GM18498 (cell line): Measurements from ENCODE around the gene PSKH1.
"Not testable (repeated sequence)": the region's sequence is repeated elsewhere in the genome, so short reads cannot be mapped to it uniquely, and the experiment has no call there.

ENCODE experiments used
- ATAC-seq: cut with Tn5 transposase; IDR thresholded peaks from one replicate; pipeline ENCODE4 v1.9.1; 2021; ENCODE audit warnings: mild to moderate bottlenecking, moderate library complexity; ENCODE audit not compliant: unreplicated experiment

The PSKH1 gene

DNA sequence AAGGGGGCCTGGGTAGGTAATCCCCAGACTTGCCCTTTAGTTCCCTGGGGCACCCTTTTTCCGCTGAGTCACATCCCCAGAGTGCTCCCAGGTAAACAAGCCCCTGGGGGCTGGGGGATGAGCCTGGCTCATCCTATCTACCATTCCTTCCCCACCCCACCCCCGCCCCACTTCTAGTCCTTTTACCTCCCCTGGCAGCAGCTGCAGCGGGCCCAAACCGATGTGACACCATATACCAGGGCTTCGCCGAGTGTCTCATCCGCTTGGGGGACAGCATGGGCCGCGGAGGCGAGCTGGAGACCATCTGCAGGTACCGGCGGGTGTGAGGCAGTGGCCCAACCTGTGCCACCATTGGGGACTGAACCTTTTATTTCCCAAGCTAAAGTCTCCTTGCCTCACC is 7.5 kb upstream of the PSKH1 start:
- no peak for ATAC-seq

DNA sequence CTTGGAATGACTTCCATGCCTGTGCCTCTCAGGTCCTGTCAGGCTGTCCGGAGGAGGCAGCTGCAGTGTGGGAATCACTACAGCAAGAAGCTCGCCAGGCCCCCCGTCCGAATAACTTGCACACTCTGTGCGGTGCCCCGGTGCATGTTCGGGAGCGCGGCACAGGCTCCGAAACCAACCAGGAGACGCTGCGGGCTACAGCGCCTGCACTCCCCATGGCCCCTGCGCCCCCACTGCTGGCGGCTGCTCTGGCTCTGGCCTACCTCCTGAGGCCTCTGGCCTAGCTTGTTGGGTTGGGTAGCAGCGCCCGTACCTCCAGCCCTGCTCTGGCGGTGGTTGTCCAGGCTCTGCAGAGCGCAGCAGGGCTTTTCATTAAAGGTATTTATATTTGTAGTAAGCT is 7.1 kb upstream of the PSKH1 start:
- no peak for ATAC-seq

DNA sequence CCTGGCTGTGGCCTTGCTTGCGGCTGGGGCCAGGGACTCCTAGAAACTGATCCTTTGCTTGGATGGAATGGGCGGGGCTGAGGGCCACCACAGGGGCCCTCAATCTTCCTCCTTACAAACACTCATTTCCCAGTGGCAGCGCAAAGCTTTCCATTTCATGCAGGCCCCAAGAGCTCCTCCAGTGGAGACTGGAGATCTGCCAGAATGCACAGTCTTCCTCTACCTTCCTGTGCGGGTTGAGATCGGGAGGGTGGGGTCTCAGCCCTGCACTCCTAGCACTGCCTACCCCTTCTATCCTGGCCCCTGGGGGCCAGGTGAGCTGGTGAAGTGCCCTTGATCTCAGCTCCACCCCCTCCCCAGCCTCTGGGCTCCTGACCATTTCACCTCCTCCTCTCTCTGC is 6.7 kb upstream of the PSKH1 start:
- no peak for ATAC-seq

DNA sequence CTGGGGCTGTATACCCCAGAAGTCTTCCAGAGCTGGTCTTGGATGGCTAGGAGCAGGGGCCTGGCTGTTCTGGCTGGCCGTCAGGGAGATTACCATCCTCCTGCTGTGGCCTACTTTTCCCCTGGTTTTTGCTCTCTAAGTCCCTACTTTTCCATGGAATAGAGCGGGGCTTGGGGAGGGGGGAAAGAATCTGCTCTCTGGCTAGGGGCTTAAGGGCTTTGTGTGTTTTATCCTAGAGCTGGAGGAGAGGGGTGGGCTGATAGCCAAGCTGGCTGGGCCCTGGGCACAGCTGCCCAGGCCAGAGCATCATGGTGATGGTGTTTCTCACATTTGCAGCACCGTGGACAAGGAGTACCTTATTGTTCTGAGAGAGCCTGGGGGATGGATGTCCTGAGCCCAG is 4.7 kb upstream of the PSKH1 start:
- ATAC-seq: no peak

DNA sequence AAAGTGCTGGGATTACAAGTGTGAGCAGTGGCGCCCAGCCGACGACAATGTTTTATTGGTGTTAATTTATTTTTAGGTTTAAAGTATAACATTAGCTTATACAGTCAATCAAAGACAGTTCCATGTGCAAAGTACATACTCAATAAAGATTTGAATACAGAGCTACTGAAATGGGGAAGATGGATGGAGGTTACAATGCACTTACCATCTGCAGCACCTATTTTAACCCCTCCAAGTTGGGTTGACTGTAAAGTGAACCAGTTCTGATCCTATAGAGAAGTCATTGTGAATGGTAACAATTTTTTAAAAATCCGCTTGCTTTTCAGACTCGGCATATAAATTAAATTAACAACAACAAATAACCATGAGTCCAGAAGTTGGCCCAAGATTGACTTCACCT is 679 bp upstream of the PSKH1 start:
- ATAC-seq: no peak

DNA sequence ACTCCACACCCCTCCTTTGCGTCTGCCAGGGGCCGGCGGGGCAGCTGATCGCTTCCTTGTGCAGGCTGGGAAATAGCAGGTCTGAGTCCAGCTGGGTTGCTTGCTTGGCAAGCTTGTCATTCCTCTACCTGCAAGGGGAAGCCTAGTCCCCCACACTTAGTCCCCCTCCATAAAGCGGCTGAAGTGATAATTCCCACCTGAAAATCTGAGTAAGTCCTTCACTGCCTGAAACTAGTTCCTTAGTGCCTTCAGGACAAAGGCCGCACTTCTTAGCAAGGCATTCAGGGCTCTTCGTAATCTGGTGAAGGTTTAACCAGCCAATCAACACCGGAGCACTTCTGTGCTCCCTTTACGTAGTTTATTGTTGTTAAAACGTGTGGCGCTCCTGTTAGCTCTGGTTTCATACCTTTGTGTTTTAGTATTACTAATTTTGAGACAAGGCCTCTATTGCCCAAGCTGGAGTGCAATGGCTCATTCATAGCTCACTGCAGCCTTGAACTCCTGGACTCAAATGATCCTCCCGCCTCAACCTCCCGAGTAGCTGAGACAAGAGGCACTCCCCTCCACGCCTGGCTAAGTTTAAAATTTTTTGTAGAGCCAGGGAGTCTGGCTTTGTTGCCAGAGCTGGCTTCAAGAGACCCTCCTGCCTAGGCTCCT is 817 bp downstream of the PSKH1 start:
- ATAC-seq: no peak

DNA sequence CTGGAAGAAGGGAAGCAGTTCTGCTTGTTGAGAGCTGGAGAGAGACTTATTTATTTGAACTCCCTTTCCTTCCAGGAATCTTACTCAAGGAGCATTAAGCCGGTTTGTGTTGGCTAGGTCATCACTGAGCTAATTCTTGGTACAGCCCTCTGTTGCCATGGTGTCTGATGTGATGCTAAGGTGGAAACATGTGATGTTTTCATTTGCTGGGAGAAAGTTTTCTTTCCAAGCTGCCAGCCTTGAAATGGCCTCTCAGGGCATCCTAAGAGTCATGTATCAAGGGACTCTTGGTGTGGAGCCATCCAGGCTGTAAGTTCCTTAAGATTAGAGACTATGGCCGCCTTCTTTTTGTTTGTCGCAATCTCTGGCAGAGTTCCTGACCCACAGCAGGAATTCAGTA is 4.2 kb downstream of the PSKH1 start:
- no peak for ATAC-seq

DNA sequence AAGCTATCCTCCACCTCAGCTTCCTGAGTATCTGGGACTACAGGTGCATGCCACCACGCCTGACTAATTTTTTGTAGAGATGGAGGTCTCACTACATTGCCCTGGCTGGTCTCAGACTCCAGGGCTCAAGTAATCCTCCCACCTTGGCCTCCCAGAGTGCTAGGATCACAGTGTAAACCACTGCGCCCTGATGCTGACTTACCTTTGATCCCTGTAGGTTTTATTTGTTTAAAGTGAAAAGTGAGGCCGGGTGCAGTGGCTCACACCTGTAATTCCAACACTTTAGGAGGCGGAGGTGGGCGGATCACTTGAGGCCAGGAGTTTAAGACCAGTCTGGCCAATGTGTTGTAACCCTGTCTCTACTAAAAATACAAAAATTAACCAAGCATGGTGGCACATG is 8.7 kb downstream of the PSKH1 start:
- no peak for ATAC-seq

DNA sequence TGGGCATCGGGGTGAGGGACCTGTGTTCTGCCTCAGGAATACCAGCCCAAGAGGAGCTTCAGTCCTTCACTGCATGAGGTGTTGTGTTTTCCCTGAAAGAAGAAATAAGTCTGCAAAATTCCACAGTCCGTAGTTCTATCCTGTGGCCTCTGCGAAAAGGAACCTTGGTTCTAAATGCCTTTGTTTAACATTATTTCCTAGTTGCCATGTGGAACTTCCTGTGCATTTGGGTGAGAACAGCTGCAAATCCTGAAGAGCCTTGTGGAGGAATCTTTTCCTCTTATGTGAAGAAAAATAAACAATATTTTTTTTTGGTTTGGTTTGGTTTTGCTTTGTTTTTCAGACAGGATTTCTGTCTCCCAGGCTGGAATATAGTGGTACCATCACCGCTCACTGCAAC is 9.8 kb downstream of the PSKH1 start:
- no peak for ATAC-seq

DNA sequence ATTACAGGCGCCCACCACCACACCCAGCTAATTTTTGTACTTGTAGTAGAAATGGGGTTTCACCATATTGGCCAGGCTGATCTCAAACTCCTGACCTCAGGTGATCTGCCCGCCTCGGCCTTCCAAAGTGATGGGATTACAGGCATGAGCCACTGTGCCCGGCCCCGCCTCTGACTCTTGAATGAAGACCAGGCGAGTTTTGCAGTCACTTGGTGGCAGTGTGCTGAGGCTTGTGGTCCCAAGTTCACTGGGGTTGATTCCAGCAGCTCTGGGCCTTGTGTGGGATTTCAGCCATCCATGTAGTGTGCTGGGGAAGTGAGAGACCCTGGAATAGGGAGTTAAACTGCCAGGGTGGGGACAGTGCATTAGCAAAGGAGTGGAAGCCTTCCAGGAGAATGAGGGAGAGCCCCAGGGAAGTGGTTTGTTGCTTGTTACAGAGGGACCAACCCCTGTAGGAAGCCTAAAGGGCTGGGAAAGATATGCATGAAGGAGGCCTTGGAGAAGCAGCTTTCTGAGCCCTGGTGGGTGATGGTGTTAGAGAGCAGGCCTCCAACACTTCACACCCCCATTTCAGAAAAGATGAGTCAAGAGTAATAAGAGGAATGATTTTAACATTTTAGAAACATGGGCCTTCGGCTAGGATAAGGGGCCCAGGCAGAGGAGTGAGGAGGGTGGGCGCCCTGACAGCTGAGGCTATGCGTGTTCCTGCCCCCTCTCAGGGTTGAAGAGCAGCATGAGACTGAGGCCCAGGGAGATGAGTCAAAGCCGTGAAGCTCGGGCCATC is 14.5 kb downstream of the PSKH1 start:
- no peak for ATAC-seq

DNA sequence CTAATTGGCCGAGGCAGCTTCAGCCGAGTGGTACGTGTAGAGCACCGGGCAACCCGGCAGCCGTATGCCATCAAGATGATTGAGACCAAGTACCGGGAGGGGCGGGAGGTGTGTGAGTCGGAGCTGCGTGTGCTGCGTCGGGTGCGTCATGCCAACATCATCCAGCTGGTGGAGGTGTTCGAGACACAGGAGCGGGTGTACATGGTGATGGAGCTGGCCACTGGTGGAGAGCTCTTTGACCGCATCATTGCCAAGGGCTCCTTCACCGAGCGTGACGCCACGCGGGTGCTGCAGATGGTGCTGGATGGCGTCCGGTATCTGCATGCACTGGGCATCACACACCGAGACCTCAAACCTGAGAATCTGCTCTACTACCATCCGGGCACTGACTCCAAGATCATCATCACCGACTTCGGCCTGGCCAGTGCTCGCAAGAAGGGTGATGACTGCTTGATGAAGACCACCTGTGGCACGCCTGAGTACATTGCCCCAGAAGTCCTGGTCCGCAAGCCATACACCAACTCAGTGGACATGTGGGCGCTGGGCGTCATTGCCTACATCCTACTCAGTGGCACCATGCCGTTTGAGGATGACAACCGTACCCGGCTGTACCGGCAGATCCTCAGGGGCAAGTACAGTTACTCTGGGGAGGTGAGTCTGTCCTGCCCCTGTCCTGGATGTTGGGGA is 16.1 kb downstream of the PSKH1 start:
- no peak for ATAC-seq

DNA sequence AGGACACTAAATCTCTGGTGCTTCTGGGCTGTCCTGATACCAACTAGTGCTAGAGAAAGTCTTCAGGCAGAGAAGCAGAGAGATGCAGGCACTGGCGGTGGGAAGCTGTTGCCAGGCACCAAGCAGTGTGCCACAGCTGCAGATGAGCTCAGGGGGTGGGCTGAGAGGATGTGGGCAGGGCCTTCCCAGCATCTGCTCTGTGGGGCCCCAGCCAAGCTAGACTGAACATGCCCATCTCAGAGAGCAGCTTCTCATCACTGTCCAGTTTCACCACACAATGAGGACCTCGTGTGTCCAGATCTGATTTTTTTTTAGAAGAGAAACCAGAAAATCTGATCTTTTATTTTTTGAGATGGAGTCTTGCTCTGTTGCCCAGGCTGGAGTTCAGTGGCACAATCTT is 17.1 kb downstream of the PSKH1 start:
- no peak for ATAC-seq

DNA sequence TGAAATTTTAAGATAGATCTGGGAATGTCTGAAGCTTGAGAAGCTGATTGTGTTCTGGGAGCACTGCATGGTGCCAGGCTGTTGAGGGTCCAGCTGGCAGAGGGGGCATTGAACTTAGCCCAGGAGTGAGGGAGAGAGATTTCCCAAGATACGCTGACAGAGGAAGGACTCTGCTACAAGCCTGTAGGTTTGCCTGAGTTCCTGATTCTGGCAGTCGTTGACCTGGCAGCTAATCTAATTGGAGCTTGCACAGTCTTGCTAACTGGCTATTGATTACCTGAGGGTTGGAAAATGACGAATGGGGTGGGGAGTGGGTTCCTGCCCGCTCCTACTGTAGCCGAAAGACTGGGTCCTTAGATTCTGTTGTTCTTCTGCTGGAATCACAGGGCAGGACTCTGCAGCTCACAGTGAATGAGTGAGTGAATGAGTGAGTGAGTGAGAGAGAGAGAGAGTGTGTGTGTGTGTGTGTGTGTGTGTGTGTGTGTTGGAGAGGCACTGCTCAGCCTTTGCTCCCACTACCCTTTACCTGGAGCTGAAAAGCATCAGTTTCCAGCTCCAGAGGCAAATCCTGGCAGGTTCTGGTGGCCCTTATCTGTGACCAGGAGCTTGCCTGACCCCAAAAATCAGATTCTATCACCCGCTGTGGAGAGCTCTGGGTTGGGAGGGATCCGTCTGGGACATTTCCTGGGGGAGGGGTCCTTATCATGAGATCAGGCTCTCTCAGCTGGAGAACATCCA is 21.9 kb downstream of the PSKH1 start:
- ATAC-seq: no peak

DNA sequence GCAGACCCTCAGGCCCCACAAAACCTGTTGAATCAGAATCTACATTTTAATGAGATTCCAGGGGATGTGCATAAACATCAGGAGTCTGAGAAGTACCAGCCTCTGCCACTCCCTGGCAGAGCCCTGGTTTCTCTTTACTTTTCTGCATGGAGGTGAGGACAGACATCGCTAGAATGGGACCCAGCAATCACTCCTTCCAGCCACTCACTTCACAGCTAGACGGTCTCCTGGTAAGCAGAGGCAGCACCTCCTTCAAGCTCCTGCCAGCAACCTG is 22.4 kb downstream of the PSKH1 start:
- ATAC-seq: not testable (repeated sequence)

DNA sequence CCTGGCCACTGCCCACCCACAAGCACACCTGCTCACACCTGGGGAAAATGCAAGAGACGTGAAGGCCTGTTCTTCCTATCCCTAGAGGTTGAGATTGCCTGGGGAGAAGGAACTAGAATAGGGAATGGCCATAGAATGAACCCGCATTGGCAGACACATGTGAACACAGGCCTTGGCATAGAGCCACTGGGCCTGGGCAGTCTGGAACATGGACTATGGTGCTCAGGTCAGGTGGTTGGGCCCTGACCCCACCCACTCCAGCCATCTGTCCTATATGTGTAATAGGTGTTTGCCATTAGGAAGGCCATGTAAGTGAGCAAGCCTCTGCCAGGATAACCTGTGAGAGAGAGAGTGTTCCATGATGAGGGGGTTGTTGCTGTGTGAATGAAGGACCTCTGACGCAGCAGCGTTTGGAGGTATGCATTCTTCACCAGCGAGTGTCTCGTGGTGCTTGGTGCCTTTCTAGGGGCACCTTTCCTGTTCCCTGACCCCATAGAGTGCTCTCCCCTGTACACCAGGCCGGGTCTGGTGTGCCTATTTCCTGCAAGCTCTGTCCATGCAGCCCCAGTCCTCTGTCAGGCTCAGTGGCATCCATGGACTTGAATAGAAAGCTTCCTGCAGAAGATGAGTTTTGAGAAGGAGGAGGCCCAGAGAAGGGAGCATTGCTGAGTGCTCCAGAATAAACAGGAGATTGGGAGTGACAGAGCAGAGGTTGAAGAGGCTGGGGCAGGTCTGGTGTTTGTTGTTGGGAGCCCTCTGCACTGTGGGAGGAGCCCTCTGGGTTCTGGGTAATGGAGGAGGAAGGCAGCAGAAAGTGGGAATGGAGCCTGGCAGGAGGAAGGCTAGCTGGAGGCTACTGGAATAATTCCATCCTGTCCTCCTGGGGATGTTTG is 23.0 kb downstream of the PSKH1 start:
- no peak for ATAC-seq

DNA sequence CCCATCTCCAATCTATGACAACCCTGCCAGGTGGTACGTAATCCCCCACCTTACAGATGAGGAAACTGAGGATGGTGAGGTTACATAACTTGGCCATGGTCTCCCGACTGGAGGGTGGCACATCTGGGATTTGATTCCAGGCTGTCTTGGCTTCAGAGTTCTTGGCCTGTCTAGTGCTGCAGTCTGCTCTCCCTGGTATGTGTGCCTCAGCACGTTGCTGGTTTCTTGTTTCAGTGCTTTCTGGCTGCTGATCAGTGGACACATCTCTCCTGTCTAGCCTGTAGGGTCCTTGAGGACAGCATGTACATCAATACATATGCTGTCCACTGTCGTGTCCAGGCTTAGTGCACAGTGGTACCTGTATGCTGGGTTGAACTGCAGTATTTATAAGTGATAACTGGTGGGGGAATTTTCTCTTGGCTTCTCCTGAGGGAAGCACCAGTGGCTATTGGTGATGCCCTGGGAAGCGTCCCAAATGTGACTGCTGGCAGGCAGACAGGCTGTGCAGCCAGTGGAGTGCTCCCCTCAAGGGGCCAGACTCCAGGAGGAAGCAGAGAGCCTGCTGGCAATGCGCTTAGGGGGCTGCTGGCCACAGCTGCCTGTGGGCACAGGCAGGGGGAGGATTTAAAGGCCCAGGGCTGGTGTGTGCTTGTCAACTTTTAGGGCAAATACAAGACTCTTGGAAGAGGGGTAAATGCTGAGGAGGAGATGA is 24.2 kb downstream of the PSKH1 start:
- ATAC-seq: no peak

DNA sequence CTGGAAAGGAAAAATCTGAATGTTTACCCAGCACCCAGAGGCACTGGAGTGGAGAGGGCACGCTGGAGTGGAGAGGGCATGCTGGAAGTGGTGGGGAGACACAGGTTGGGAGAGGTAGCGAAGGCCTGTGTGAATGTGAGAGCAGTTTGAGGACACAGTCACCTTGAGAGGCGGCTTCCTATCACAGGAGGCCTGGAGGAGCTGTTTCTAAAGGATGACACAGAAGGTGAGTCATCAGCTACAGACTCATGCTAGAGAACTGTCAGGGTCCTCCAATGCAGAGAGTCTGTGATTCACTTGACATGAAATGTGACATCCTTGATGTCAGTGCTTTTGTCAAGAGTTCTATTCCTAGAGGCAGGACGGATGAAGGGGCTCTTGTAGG is 24.8 kb downstream of the PSKH1 start:
- ATAC-seq: no peak

DNA sequence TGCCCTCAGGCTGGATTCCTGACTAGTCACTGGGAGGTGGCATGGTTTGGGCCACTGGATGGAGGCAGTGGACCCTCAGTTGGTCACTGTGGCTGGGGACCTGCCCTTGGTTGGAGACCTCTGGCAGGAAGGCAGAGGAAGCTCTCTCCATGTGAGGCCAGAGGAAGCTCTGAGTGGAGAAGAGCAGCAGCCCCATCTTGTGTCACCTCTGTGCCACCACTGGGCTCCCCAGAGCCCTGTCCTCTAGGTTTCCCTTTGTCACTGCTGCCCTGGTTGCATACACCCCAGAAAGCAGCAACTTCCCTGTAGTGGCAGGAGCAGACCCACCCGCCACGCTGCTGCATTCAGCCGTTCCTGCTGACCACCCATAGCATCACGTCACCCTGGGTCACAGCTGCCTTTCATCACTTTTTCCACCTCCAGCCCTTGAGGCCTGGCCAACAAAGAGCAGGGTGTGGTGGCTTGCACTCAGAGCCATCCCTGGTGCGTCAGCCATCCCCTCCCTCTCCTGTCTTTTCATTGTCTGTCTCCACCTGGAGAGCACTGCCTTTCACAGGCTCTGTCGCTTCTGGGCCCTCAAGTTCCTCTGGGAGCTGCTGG is 26.7 kb downstream of the PSKH1 start:
- ATAC-seq: no peak

DNA sequence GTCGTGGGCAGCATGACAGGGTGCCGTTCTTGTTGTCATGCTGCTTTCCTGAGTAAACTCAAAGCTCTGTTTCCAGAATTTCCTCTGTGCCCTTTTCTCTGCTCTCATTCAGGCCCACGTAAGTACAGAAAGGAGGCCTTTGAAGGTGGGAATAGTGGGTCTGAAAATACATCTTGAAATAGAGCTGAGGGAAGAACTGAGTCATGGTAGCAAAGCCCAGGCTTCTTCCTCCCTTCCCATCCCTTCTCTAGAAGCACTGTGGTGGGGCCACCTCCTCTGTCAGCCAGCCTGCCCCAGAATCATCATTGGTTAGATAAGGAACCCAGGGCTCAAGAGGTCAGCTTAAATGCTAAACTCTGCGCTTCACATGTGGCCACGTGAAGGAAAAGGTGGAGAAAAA is 29.2 kb downstream of the PSKH1 start:
- no peak for ATAC-seq

DNA sequence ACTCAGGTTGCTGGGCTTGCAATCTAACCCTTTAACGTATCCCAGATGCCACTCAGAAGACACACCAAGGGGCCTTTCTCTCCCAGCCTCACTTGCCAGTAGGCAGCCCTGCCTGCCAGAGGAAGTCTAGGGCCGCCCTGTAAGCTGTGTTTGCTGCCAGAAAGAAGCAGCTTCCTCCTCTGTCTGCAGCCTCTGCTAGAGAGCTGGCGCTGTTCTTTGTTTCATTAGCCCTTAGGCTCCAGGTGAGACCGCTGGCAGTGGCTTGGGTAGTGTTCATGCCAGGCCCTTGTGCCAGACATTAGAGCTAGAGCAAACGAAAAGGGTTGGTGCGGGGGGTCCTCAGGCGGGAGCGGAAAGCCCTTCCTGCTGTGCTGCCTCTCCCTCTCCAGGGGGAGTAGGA is 29.7 kb downstream of the PSKH1 start:
- ATAC-seq: no peak
